Vagina (tissue), 2 donors: ENCODE results near the gene BMAL1.

Source experiments
- CTCF ChIP-seq, 3 experiments: fragments of 450-650 bp in 2 of 3; fragments of 200-600 bp in 1 of 3; sonication (generic) in 1 of 3; IDR thresholded peaks; one replicate each; pipeline ENCODE4 v1.5.1; 2017 to 2019; ENCODE audit warnings: antibody characterized with exemption in 3 of 3, mild to moderate bottlenecking in 2 of 3, moderate library complexity in 2 of 3
- POLR2A ChIP-seq, 2 donors: fragments of 450-650 bp; IDR thresholded peaks; one replicate each; pipeline ENCODE4 v1.6.1; 2017; ENCODE audit warnings: antibody characterized with exemption in 2 of 2, mild to moderate bottlenecking in 2 of 2, moderate library complexity in 2 of 2

- no peak for TF ChIP-seq CTCF (IDR thresholded peaks at IDR 0.05)
- TF ChIP-seq POLR2A (IDR thresholded peaks at IDR 0.05), result no peak
Measured at GRCh38 chr11:13280777-13281176, 3.2 kb downstream of the BMAL1 start.
